Body of pancreas (tissue), 4 donors: Measurements from ENCODE around the gene CDHR5. TPM values are rescaled to one million over a fixed set of nuclear protein-coding genes. Genes with fewer than 3 reads are reported as not detected.

Source experiments
- ATAC-seq: fragments of 150-250 bp; one replicate; pipeline ENCODE4 v1.9.1; 2016
- DNase-seq, 4 donors: peaks; one replicate each; pipeline ENCODE4 v3.0.0-alpha.2; 2019
- H3K27ac ChIP-seq, 4 donors: fragments of 200-600 bp; sonication (generic); 1 replicate in 3 of 4; 2 replicates in 1 of 4; pipeline versions ENCODE4 v1.5.1 to v1.6.1; 2016 to 2019; ENCODE audit warnings: mild to moderate bottlenecking in 1 of 4, mixed read lengths in 1 of 4, moderate library complexity in 1 of 4
- H3K27me3 ChIP-seq, 2 donors: fragments of 200-600 bp; sonication (generic); one replicate each; pipeline ENCODE4 v1.6.0; 2016; ENCODE audit warnings: mild to moderate bottlenecking in 1 of 2
- H3K36me3 ChIP-seq, 2 donors: fragments of 200-600 bp; sonication (generic); replicated peaks in 1 of 2; 2 replicates each; pipeline ENCODE4 v1.5.1; 2016; ENCODE audit warnings: low read depth in 2 of 2; ENCODE audit not compliant: insufficient read depth in 1 of 2
- H3K4me1 ChIP-seq: fragments of 200-600 bp; sonication (generic); one replicate; pipeline ENCODE4 v1.6.0; 2016
- H3K4me3 ChIP-seq, 2 donors: fragments of 200-600 bp; sonication (generic); 1 replicate in 1 of 2; 2 replicates in 1 of 2; pipeline ENCODE4 v1.5.1; 2016 to 2019
- H3K9me3 ChIP-seq, 3 donors: fragments of 200-600 bp; sonication (generic); 1 replicate in 2 of 3; 2 replicates in 1 of 3; pipeline ENCODE4 v1.5.1; 2016
- POLR2A ChIP-seq, 3 donors: fragments of 450-650 bp; IDR thresholded peaks; one replicate each; pipeline ENCODE4 v1.6.1; 2016; ENCODE audit warnings: antibody characterized with exemption in 3 of 3, mild to moderate bottlenecking in 2 of 3
- WGBS, 2 donors: methylation state at CpG; one replicate each; pipeline ENCODE4 v1.1.5; 2017; 5-methylcytosine and 5-hydroxymethylcytosine counted together
- intact Hi-C: fragments of 100-400 bp; cut with DNase I; formaldehyde crosslinking; loops from one replicate; pipeline ENCODE4 v1.15.1; 2023
- total RNA-seq, 2 donors: library from RNA; depleted of rRNA; stranded (reverse); fragments of >200 nt; gene quantifications; one replicate each; pipeline ENCODE4 v1.1.0, GENCODE V29; 2016
- TF ChIP-seq, protein P1 (sequence below), 7 experiments: fragments of 450-650 bp in 4 of 7; fragments of 200-600 bp in 3 of 7; sonication (generic) in 3 of 7; IDR thresholded peaks; one replicate each; pipeline ENCODE4 v1.5.1; 2016 to 2019; ENCODE audit warnings: antibody characterized with exemption in 7 of 7

CDHR5 gene
- total RNA-seq, 2 donors from 2014 or later = 14.5 TPM; not detected in 1

DNA sequence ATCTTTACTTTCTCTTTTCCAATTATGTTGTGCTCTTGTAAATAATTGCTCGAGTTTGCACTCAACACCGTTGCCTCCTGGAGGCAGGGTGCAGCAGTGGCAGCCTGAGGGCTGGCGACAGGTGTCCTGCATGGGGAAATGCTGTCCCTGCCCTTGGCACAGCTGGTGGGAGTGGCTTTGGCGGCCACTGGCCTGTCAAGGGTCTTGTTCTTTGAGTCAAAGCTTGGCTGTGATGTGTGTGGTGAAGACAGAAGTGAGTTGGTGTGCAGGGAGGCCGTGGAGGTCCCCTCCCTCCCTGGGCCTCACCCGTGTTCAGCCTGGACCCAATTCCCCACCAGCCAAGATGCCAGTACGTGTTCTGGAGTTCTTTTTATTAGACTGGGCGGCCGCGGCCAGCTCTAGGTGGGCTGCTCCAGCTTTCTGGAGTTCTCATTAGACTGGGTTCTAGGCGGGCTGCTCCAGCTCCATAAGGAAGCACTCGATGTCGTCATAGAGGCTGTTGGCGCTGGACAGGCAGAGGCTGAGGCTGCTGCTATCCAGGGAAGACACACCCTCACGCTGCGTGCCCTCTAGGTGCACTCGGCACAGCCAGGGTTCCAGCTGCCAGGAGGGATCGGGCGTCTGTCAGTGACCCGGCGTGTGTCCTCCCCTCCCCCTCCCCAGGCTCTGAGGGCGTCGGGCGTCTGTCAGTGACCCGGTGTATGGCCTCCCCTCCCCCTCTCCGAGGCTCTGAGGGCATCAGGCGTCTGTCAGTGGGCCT, 12.4 kb downstream of the CDHR5 start:
- ATAC-seq = no peak
- H3K36me3 ChIP-seq = peaks cover 26 to 31% of the 10 kb centered on the region in 2 donors
- no peaks in the 10 kb centered on the region for H3K27me3 ChIP-seq
- H3K4me3 ChIP-seq = no peak overlapping the region
- H3K4me1 ChIP-seq = peaks cover 21% of the 10 kb centered on the region
- intact Hi-C loops = no loop called here
- no peak overlapping the region for H3K27ac ChIP-seq
- 41 to 75% methylated on average over 4 to 26 of the region's 27 CpGs for WGBS, 2 donors
- H3K9me3 ChIP-seq = no peaks in the 10 kb centered on the region
- TF ChIP-seq, protein P1, sequence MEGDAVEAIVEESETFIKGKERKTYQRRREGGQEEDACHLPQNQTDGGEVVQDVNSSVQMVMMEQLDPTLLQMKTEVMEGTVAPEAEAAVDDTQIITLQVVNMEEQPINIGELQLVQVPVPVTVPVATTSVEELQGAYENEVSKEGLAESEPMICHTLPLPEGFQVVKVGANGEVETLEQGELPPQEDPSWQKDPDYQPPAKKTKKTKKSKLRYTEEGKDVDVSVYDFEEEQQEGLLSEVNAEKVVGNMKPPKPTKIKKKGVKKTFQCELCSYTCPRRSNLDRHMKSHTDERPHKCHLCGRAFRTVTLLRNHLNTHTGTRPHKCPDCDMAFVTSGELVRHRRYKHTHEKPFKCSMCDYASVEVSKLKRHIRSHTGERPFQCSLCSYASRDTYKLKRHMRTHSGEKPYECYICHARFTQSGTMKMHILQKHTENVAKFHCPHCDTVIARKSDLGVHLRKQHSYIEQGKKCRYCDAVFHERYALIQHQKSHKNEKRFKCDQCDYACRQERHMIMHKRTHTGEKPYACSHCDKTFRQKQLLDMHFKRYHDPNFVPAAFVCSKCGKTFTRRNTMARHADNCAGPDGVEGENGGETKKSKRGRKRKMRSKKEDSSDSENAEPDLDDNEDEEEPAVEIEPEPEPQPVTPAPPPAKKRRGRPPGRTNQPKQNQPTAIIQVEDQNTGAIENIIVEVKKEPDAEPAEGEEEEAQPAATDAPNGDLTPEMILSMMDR (IDR thresholded peaks at IDR 0.05) = no peak
- TF ChIP-seq POLR2A (IDR thresholded peaks at IDR 0.05) = no peak
- no peak for DNase-seq

DNA sequence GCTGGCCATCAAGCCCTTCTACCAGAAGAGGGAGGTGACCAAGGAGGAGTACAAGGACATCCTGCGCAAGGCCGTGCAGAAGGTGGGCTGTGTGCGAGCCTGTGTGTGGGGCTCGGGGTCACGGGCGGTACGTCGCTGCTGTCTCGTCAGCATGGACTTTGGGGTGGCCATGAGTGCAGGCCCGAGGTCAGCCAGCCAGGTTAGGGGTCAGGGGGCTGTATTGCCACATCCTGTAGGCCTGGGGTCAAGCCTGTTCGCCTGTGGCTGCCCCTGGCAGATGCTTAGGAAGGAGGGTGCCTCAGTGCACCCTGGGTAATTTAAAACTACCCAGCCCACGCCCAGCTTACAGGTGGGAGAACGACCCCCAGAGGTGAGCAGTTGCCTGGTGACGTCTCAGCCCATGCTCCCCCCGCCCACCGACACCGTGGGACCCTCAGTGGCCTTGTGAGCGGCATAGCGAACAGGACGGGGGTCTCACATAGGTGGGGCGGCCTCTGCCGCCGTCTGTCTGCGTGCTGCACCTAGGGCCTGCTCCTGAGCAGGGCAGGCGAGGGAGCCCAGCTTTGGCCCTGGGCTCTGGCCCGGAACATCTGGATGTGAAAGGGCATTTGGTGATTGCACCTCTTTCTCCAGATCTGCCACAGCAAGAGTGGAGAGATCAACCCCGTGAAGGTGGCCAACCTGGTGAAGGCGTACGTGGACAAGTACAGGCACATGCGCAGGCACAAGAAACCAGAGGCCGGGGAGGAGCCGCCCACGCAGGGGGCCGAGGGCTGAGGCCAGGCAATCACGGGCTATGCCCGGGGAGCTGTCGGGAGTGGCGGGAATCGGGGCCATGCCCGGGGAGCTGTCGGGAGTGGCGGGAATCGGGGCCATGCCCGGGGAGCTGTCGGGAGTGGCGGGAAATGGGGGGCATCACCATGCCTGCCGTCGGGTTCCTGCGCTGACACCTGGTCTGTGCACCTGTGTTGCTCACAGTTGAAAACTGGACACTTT, 13.5 kb downstream of the CDHR5 start:
- H3K27me3 ChIP-seq = no peaks in the 10 kb centered on the region
- no peak overlapping the region for H3K4me3 ChIP-seq
- H3K9me3 ChIP-seq = no peaks in the 10 kb centered on the region
- H3K27ac ChIP-seq = no peak overlapping the region
- DNase-seq (no peak), ATAC-seq (no peak)
- peaks cover 17% of the 10 kb centered on the region for H3K4me1 ChIP-seq
- TF ChIP-seq POLR2A (IDR thresholded peaks at IDR 0.05) = no peak
- TF ChIP-seq, protein P1 (IDR thresholded peaks at IDR 0.05) = no peak
- intact Hi-C loops = no loop called here
- H3K36me3 ChIP-seq = peaks cover 26 to 39% of the 10 kb centered on the region in 2 donors
- 89 to 93% methylated on average over 31 to 36 of the region's 49 CpGs for WGBS, 2 donors

DNA sequence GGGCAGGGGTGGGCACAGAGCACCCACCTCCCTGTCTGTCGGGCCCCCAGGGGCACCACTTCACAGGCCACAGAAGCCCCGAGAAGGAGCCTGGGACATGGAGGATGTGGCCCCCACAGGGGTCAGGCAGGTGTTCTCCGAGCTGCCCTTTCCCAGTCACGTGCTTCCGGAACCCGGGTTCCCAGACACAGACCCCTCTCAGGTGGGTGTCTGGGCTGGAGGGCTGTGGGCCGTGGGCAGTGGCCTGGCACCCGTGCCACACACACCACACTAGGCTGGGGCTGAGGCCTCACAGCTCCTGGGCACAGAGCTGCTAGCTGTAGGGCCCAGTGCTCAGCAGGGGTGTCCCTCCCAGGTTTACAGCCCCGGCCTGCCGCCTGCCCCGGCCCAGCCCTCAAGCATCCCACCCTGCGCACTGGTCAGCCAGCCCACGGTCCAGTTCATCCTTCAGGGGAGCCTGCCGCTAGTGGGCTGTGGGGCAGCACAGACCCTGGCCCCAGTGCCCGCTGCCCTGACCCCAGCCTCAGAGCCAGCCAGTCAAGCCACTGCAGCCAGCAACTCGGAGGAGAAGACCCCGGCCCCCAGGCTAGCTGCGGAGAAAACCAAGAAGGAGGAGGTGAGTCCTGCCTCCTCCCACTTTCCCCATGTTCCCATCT, 14.5 kb downstream of the CDHR5 start:
- Histone ChIP-seq H3K4me1 (peaks cover 13% of the 10 kb centered on the region), H3K4me3 (no peak overlapping the region), H3K9me3 (no peaks in the 10 kb centered on the region), H3K27me3 (no peaks in the 10 kb centered on the region), H3K36me3 (peaks cover 27 to 48% of the 10 kb centered on the region in 2 donors), H3K27ac (no peak overlapping the region)
- TF ChIP-seq, protein P1 (IDR thresholded peaks at IDR 0.05) = no peak
- no peak for TF ChIP-seq POLR2A (IDR thresholded peaks at IDR 0.05)
- WGBS, 2 donors = 94% methylated on average over 15 of the region's 18 CpGs; no CpG with 5 or more reads in 1 of the 2 donors
- intact Hi-C loops = no loop called here
- DNase-seq (no peak), ATAC-seq (no peak)

DNA sequence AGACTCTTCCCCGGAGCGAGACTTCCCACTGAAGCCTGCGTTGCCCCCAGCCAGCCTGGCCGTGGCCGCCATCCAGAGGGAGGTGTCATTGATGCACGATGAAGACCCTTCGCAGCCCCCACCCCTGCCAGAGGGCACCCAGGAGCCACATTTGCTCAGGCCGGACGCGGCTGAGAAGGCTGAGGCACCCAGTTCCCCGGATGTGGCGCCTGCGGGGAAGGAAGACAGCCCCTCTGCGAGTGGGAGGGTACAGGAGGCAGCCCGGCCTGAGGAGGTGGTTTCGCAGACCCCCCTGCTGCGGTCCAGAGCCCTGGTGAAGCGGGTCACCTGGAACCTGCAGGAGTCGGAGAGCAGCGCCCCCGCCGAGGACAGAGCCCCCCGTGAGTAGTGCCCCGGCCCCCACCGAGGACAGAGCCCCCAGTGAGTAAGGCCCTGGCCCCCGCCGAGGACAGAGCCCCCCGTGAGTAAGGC, 15.4 kb downstream of the CDHR5 start:
- Histone ChIP-seq H3K27ac (no peak overlapping the region), H3K4me1 (peaks cover 5% of the 10 kb centered on the region), H3K36me3 (peaks cover 30 to 56% of the 10 kb centered on the region in 2 donors), H3K9me3 (no peaks in the 10 kb centered on the region), H3K27me3 (no peaks in the 10 kb centered on the region), H3K4me3 (no peak overlapping the region)
- TF ChIP-seq POLR2A (IDR thresholded peaks at IDR 0.05) = no peak
- TF ChIP-seq, protein P1 (IDR thresholded peaks at IDR 0.05) = no peak
- intact Hi-C loops = no loop called here
- DNase-seq (no peak), ATAC-seq (no peak)
- WGBS, 2 donors = 94 to 97% methylated on average over 14 to 28 of the region's 28 CpGs
